SU-DHL-6 (cell line): ENCODE data around the gene TWIST2.

Experiments used
- H2AFZ ChIP-seq: fragments of 200-600 bp; sonication (generic); 2 replicates; pipeline ENCODE4 v1.6.1; 2014; ENCODE audit warnings: low read depth, mild to moderate bottlenecking, moderate library complexity, mixed read lengths, antibody characterized with exemption, low read length; ENCODE audit not compliant: severe bottlenecking
- H3F3A ChIP-seq: fragments of 200-600 bp; shearing (Covaris generic); 2 replicates; pipeline ENCODE4 v1.6.0; 2016; ENCODE audit warnings: antibody characterized with exemption, mild to moderate bottlenecking; ENCODE audit not compliant: insufficient read depth
- H3K27ac ChIP-seq: fragments of 200-600 bp; sonication (generic); 2 replicates; pipeline ENCODE4 v1.5.1; 2016; ENCODE audit warnings: low read depth, mild to moderate bottlenecking, low read length, moderate library complexity, mixed read lengths
- H3K27me3 ChIP-seq: fragments of 200-600 bp; sonication (generic), shearing (Covaris generic); 2 replicates; pipeline ENCODE4 v1.6.0; 2014; ENCODE audit warnings: mild to moderate bottlenecking, low read length
- H3K36me3 ChIP-seq: fragments of 200-600 bp; sonication (generic); 2 replicates; pipeline ENCODE4 v1.6.1; 2014; ENCODE audit warnings: mild to moderate bottlenecking, low read length, mixed read lengths
- H3K4me2 ChIP-seq: fragments of 300-600, 200-600 bp; shearing (Covaris generic), sonication (generic); 2 replicates; pipeline ENCODE4 v1.6.0; 2014; ENCODE audit warnings: low read length, low read depth, mild to moderate bottlenecking; ENCODE audit not compliant: poor library complexity, severe bottlenecking
- H3K4me3 ChIP-seq: fragments of 200-600 bp; sonication (generic); 2 replicates; pipeline ENCODE4 v1.5.1; 2014; ENCODE audit warnings: antibody characterized with exemption, low read length, mild to moderate bottlenecking, mixed read lengths; ENCODE audit not compliant: insufficient read depth, poor library complexity, severe bottlenecking
- H3K79me2 ChIP-seq: fragments of 200-600 bp; sonication (generic); 2 replicates; pipeline ENCODE4 v1.6.1; 2014; ENCODE audit warnings: mild to moderate bottlenecking, low read length, moderate library complexity; ENCODE audit not compliant: insufficient read depth
- H3K9ac ChIP-seq: fragments of 200-600 bp; sonication (generic); 2 replicates; pipeline ENCODE4 v1.7.0; 2014; ENCODE audit warnings: mild to moderate bottlenecking, low read length
- H3K9me2 ChIP-seq: fragments of 200-600 bp; sonication (generic); replicated peaks from 2 replicates; pipeline ENCODE4 v1.6.1; 2014; ENCODE audit warnings: low read length; ENCODE audit not compliant: insufficient read depth
- H3K9me3 ChIP-seq: fragments of 200-600 bp; sonication (generic); 2 replicates; pipeline ENCODE4 v1.6.1; 2014; ENCODE audit warnings: low read length, mixed read lengths; ENCODE audit not compliant: insufficient read depth
- H4K20me1 ChIP-seq: fragments of 200-600 bp; sonication (generic); 2 replicates; pipeline ENCODE4 v1.6.1; 2014; ENCODE audit warnings: low read depth, mild to moderate bottlenecking, antibody characterized with exemption, low read length, moderate library complexity, mixed read lengths
- CTCF ChIP-seq: fragments of 200-600 bp; sonication (generic); IDR thresholded peaks from one replicate; pipeline ENCODE4 v1.5.1; 2017; ENCODE audit warnings: antibody characterized with exemption, mild to moderate bottlenecking, low read length, moderate library complexity; ENCODE audit not compliant: insufficient read depth, poor library complexity, severe bottlenecking
- EZH2phosphoT487 ChIP-seq: fragments of 200-600 bp; sonication (generic), shearing (Covaris generic); conservative IDR thresholded peaks from 2 replicates; pipeline ENCODE4 v1.6.1; 2018; ENCODE audit warnings: mild to moderate bottlenecking, antibody characterized with exemption, low read length, moderate library complexity, mixed read lengths

TWIST2 gene

GRCh38 chr2:238892204-238892500 lies 44.3 kb downstream of the TWIST2 start:
- Histone ChIP-seq H3K79me2 (no peaks in the 10 kb centered on the region), H3K9me3 (no peaks in the 10 kb centered on the region), H2AFZ (no peak overlapping the region), H3K27me3 (no peaks in the 10 kb centered on the region; the same call in 1 of the 2 replicates), H3F3A (no peaks in the 10 kb centered on the region), H3K9ac (no peak overlapping the region), H3K4me3 (no peak overlapping the region), H3K4me2 (no peak overlapping the region), H3K36me3 (no peaks in the 10 kb centered on the region), H4K20me1 (no peaks in the 10 kb centered on the region), H3K9me2 (no peaks in the 10 kb centered on the region), H3K27ac (no peak overlapping the region)
- TF ChIP-seq EZH2phosphoT487 (no peak), CTCF (no peak)

DNA sequence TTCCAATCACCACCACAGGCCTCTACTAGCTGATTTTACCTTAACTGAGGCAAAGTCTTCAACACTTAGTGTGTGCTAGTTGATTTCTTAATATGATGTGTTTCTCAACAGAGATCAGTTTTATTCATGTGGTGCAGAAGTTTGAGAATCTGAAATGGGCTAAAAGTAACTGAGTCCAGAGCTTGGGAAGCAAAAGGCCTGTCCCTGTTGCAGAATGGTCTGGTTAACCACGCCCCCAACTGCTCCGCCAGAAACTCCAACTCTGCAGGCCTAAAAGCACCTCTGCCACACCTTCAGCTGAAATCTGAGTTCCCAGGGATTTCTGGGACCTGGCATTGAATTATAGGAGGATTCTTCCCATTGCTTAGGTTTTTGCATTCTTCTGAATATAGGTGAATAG lies 44.9 kb downstream of the TWIST2 start:
- H3K9me2 ChIP-seq = no peaks in the 10 kb centered on the region
- no peaks in the 10 kb centered on the region for H3F3A ChIP-seq
- H3K36me3 ChIP-seq = no peaks in the 10 kb centered on the region
- H3K9me3 ChIP-seq = no peaks in the 10 kb centered on the region
- H3K4me2 ChIP-seq = no peak overlapping the region
- no peaks in the 10 kb centered on the region; the same call in 1 of the 2 replicates for H3K27me3 ChIP-seq
- no peak overlapping the region for H2AFZ ChIP-seq
- H3K4me3 ChIP-seq = no peak overlapping the region
- no peak for TF ChIP-seq CTCF
- no peak for TF ChIP-seq EZH2phosphoT487
- no peak overlapping the region for H3K27ac ChIP-seq
- no peaks in the 10 kb centered on the region for H3K79me2 ChIP-seq
- no peak overlapping the region for H3K9ac ChIP-seq
- H4K20me1 ChIP-seq = no peaks in the 10 kb centered on the region

DNA sequence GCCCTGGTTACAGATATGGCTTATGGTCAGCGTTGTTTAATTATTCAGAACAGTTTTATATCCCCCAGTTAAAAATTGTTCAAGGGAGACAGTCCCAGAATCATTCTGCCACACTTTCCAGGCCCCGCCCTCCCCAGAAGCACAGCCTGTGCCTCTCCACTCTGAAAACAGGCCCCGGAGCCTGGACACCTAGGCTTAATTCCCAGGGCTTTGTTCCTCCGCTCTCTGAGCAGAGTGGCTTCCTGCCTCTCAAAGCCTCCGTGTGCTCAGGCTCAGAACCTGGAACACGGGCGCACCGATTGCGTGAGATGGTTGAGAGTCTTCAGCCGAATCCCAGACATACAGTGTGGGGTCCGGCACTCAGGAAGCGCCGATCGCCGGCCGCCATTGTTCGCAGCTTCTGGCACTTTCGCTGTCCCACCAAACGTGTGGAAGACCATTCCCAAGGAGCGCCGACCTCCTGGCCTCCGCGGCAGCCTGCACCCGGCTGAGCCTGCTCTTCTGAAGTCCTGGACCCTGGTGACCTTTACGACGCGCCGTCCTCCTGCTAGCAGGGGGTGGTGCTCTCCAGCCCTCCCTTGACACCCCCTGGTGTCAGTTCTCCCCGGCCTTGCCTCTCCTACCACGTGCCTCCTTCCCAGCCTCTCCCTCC lies 45.6 kb downstream of the TWIST2 start:
- no peaks in the 10 kb centered on the region for H4K20me1 ChIP-seq
- no peaks in the 10 kb centered on the region for H3K9me3 ChIP-seq
- no peak overlapping the region for H3K9ac ChIP-seq
- TF ChIP-seq CTCF (no peak), EZH2phosphoT487 (no peak)
- no peaks in the 10 kb centered on the region for H3F3A ChIP-seq
- H3K9me2 ChIP-seq = no peaks in the 10 kb centered on the region
- no peak overlapping the region for H3K4me2 ChIP-seq
- no peaks in the 10 kb centered on the region; the same call in 1 of the 2 replicates for H3K27me3 ChIP-seq
- no peaks in the 10 kb centered on the region for H3K36me3 ChIP-seq
- no peak overlapping the region for H2AFZ ChIP-seq
- no peak overlapping the region for H3K4me3 ChIP-seq
- no peaks in the 10 kb centered on the region for H3K79me2 ChIP-seq
- H3K27ac ChIP-seq = no peak overlapping the region
